GM19467 (cell line): ENCODE data around the gene AOC1.
"Not testable (repeated sequence)": the region's sequence is repeated elsewhere in the genome, so short reads cannot be mapped to it uniquely, and the experiment has no call there.

Experiments used
- ATAC-seq: cut with Tn5 transposase; IDR thresholded peaks from one replicate; pipeline ENCODE4 v1.9.1; 2021; ENCODE audit warnings: mild to moderate bottlenecking, moderate library complexity; ENCODE audit not compliant: unreplicated experiment

Gene AOC1

GRCh38 chr7:150852371-150852905 is at the start of gene AOC1:
TSS of gene AOC1 (plus strand) at chr7:150852517. CDS start at chr7:150856471, 3,954 bp downstream.
- ATAC-seq: no peak

GRCh38 chr7:150803161-150803860 is 49.0 kb upstream of the AOC1 start:
- no peak for ATAC-seq

GRCh38 chr7:150804802-150805201 is 47.5 kb upstream of the AOC1 start:
- ATAC-seq: no peak

GRCh38 chr7:150805864-150806263 is 46.5 kb upstream of the AOC1 start:
- ATAC-seq: no peak

GRCh38 chr7:150806454-150806853 is 45.9 kb upstream of the AOC1 start:
- ATAC-seq: no peak

GRCh38 chr7:150806863-150807262 is 45.5 kb upstream of the AOC1 start:
- ATAC-seq: no peak

GRCh38 chr7:150807616-150808438 is 44.5 kb upstream of the AOC1 start:
- ATAC-seq: not testable (repeated sequence)

GRCh38 chr7:150814328-150815001 is 37.9 kb upstream of the AOC1 start:
- ATAC-seq: no peak

- ATAC-seq: no peak
These were observed 33.3 kb upstream of the AOC1 start for GRCh38 chr7:150818971-150819370.

GRCh38 chr7:150820148-150820547 is 32.2 kb upstream of the AOC1 start:
- ATAC-seq: no peak

GRCh38 chr7:150820578-150821198 is 31.6 kb upstream of the AOC1 start:
- no peak for ATAC-seq

- no peak for ATAC-seq
These were observed 29.3 kb upstream of the AOC1 start for GRCh38 chr7:150823043-150823442.

- no peak for ATAC-seq
These were observed 28.7 kb upstream of the AOC1 start for GRCh38 chr7:150823484-150824126.

GRCh38 chr7:150824379-150825177 is 27.7 kb upstream of the AOC1 start:
- ATAC-seq: no peak

GRCh38 chr7:150826061-150826849 is 26.1 kb upstream of the AOC1 start:
- no peak for ATAC-seq

GRCh38 chr7:150828384-150828783 is 23.9 kb upstream of the AOC1 start:
- no peak for ATAC-seq

GRCh38 chr7:150829426-150829825 is 22.9 kb upstream of the AOC1 start:
- no peak for ATAC-seq

- ATAC-seq: no peak
These were observed 21.4 kb upstream of the AOC1 start for GRCh38 chr7:150830937-150831336.

GRCh38 chr7:150831851-150832250 is 20.5 kb upstream of the AOC1 start:
- no peak for ATAC-seq
